GM12878 (cell line): ENCODE data around the gene OR51I2. TPM values are rescaled to one million over a fixed set of nuclear protein-coding genes. Genes with fewer than 3 reads are reported as not detected.

Source experiments
- ATAC-seq: fragments of 200-7000 bp; cut with Tn5 transposase; 3 replicates; pipeline ENCODE4 v1.9.1; 2020; ENCODE audit warnings: mild to moderate bottlenecking, moderate library complexity
- BruUV-seq: library from RNA; stranded (reverse); fragments of 400-500 nt; replicated peaks from 2 replicates; lab custom pipeline; 2021; lab: Mats Ljungman, UMichigan
- CTCF ChIA-PET: fragments of 300-600 bp; sonication (Branson Sonifier 250); formaldehyde crosslinking; extraction: SDS; loops from one replicate; lab custom pipeline; 2021; ENCODE audit warnings: inconsistent platforms; lab: Yijun Ruan, JAX
- POLR2A ChIA-PET: fragments of 350-600 bp; formaldehyde crosslinking; extraction: SDS; loops from one replicate; lab custom pipeline; 2021; ENCODE audit warnings: inconsistent platforms; lab: Charles Lee
- RAD21 ChIA-PET: fragments of 300-600 bp; sonication (Branson Sonifier 250); formaldehyde crosslinking; loops from one replicate; lab custom pipeline; 2023; ENCODE audit warnings: antibody characterized with exemption; ENCODE audit not compliant: unreplicated experiment; lab: Charles Lee
- SMC1A ChIA-PET: fragments of 300-600 bp; sonication (Branson Sonifier 250); formaldehyde crosslinking; loops from one replicate; lab custom pipeline; 2023; ENCODE audit not compliant: unreplicated experiment, uncharacterized antibody; lab: Charles Lee
- DNase-seq: peaks from one replicate; pipeline ENCODE4 v3.0.0-alpha.2; 2011; ENCODE audit warnings: low read depth, low spot score
- FAIRE-seq: peaks from 3 replicates; lab custom pipeline; 2011; peaks lifted over from hg19 to GRCh38; lab: Jason Lieb, UNC
- H2AFZ ChIP-seq: 2 replicates; pipeline ENCODE4 v1.6.0; 2011; ENCODE audit warnings: low read depth, low read length, control low read depth; ENCODE audit not compliant: control insufficient read depth
- H3K27ac ChIP-seq: 2 replicates; pipeline ENCODE4 v1.5.1; 2011; ENCODE audit warnings: control low read depth; ENCODE audit not compliant: control insufficient read depth, insufficient read depth
- H3K27me3 ChIP-seq, 2 experiments: replicated peaks in 1 of 2; 2 replicates each; pipeline versions ENCODE4 v1.6.0 to v1.6.1; 2011; ENCODE audit warnings: low read length in 1 of 2; ENCODE audit not compliant: control insufficient read depth in 2 of 2, insufficient read depth in 2 of 2
- H3K36me3 ChIP-seq, 2 experiments: 2 replicates each; pipeline ENCODE4 v1.5.1; 2011; ENCODE audit warnings: low read length in 1 of 2; ENCODE audit not compliant: control insufficient read depth in 2 of 2, insufficient read depth in 2 of 2
- H3K4me1 ChIP-seq: 2 replicates; pipeline ENCODE4 v1.6.1; 2011; ENCODE audit warnings: mild to moderate bottlenecking, low read length, moderate library complexity, mixed read lengths; ENCODE audit not compliant: control insufficient read depth, insufficient read depth
- H3K4me2 ChIP-seq: 2 replicates; pipeline ENCODE4 v1.6.0; 2011; ENCODE audit warnings: control low read depth; ENCODE audit not compliant: control insufficient read depth, insufficient read depth
- H3K4me3 ChIP-seq: fragments of 200-600 bp; sonication (generic); 2 replicates; pipeline ENCODE4 v1.5.1; 2016
- H3K79me2 ChIP-seq: 2 replicates; pipeline ENCODE4 v1.6.0; 2011; ENCODE audit warnings: low read length; ENCODE audit not compliant: control insufficient read depth, insufficient read depth
- H3K9ac ChIP-seq: 2 replicates; pipeline ENCODE4 v1.8.0; 2011; ENCODE audit warnings: low read length, control low read depth, mixed read lengths; ENCODE audit not compliant: control insufficient read depth, insufficient read depth
- H3K9me3 ChIP-seq: replicated peaks from 3 replicates; pipeline ENCODE4 v1.5.1; 2011; ENCODE audit warnings: mild to moderate bottlenecking, low read length; ENCODE audit not compliant: control insufficient read depth, insufficient read depth
- H4K20me1 ChIP-seq: 2 replicates; pipeline ENCODE4 v1.6.0; 2011; ENCODE audit not compliant: control insufficient read depth, insufficient read depth
- CBFB ChIP-seq: IDR thresholded peaks from 2 replicates; pipeline ENCODE4 v1.6.1; 2016; ENCODE audit warnings: antibody characterized with exemption, low read depth
- CBX5 ChIP-seq: sonication (generic); IDR thresholded peaks from 2 replicates; pipeline ENCODE4 v1.6.1; 2016; ENCODE audit warnings: low read depth, moderate library complexity, mild to moderate bottlenecking, inconsistent platforms
- CHD1 ChIP-seq: IDR thresholded peaks from 2 replicates; pipeline ENCODE4 v1.6.1; 2012; ENCODE audit warnings: low read depth, low read length, improper control_type of control experiment
- ETV6 ChIP-seq, 2 experiments: fragments of 450-650 bp in 1 of 2; IDR thresholded peaks in 1 of 2; conservative IDR thresholded peaks in 1 of 2; 2 replicates each; pipeline ENCODE4 v1.6.1; 2014; ENCODE audit warnings: antibody characterized with exemption in 1 of 2, borderline replicate concordance in 1 of 2, low read depth in 1 of 2, mild to moderate bottlenecking in 1 of 2, moderate library complexity in 1 of 2
- FOXK2 ChIP-seq: fragments of 450-650 bp; IDR thresholded peaks from 2 replicates; pipeline ENCODE4 v1.6.1; 2017; ENCODE audit warnings: mild to moderate bottlenecking, moderate library complexity
- JUNB ChIP-seq: IDR thresholded peaks from 2 replicates; pipeline ENCODE4 v1.6.1; 2016; ENCODE audit warnings: antibody characterized with exemption, mild to moderate bottlenecking
- MTA2 ChIP-seq: fragments of 450-650 bp; IDR thresholded peaks from 2 replicates; pipeline ENCODE4 v1.6.1; 2016; ENCODE audit warnings: low read depth, mild to moderate bottlenecking, moderate library complexity
- MXI1 ChIP-seq: fragments of 150-350 bp; IDR thresholded peaks from 2 replicates; pipeline ENCODE4 v1.6.1; 2011; ENCODE audit warnings: low read depth, mild to moderate bottlenecking, inconsistent platforms, low read length, improper control_type of control experiment
- NRF1 ChIP-seq: conservative IDR thresholded peaks from 2 replicates; pipeline ENCODE4 v1.6.1; 2011; ENCODE audit warnings: mild to moderate bottlenecking, low read depth, low read length, improper control_type of control experiment
- POLR2AphosphoS5 ChIP-seq: IDR thresholded peaks from 2 replicates; pipeline ENCODE4 v1.6.1; 2011; ENCODE audit warnings: mild to moderate bottlenecking, low read length, inconsistent platforms
- RUNX3 ChIP-seq: IDR thresholded peaks from 2 replicates; pipeline ENCODE4 v1.6.1; 2012; ENCODE audit warnings: low read length, inconsistent platforms
- YBX1 ChIP-seq: fragments of 450-650 bp; IDR thresholded peaks from 2 replicates; pipeline ENCODE4 v1.6.1; 2016; ENCODE audit warnings: antibody characterized with exemption
- ZNF592 ChIP-seq: fragments of 450-650 bp; IDR thresholded peaks from 2 replicates; pipeline ENCODE4 v1.6.1; 2017; ENCODE audit warnings: mild to moderate bottlenecking, moderate library complexity
- WGBS: methylation state at CpG from one replicate; pipeline ENCODE4 v1.1.6; 2016; ENCODE audit warnings: low lambda C conversion rate; ENCODE audit not compliant: insufficient replicate concordance, insufficient coverage; ENCODE audit errors: missing lambda C conversion rate; 5-methylcytosine and 5-hydroxymethylcytosine counted together
- in situ Hi-C: fragments of 300-500 bp; cut with MboI; formaldehyde crosslinking; loops from 9 replicates; pipeline ENCODE4 v1.14.3; 2018; ENCODE audit warnings: mixed read lengths
- intact Hi-C: fragments of 100-400 bp; cut with micrococcal nuclease; formaldehyde crosslinking; loops from one replicate; pipeline ENCODE4 v1.14.2; 2022; ENCODE audit not compliant: unreplicated experiment
- polyA plus RNA-seq, 11 experiments: library from polyadenylated mRNA; depleted of rRNA in 4 of 11; unstranded in 6 of 11; stranded (reverse) in 5 of 11; fragments of >200 nt; fragmentation: Nextera tagmentation in 4 of 11; fragmentation: Illumina TruSeq in 1 of 11; extraction: Ambion mirVana in 4 of 11; extraction: Trizol in 1 of 11; gene quantifications; 1 replicate in 1 of 11; 2 replicates in 10 of 11; pipeline versions ENCODE4 v1.2.1 to v1.2.3, GENCODE V29; 2011 to 2016; ENCODE audit warnings: inconsistent platforms in 2 of 11, missing spikeins in 2 of 11, low read depth in 1 of 11
- total RNA-seq, 4 experiments: library from RNA; depleted of rRNA in 3 of 4; stranded (reverse); fragments of >200 nt in 3 of 4; fragmentation: Illumina TruSeq in 1 of 4; extraction: Trizol in 1 of 4; gene quantifications; 2 replicates each; pipeline versions ENCODE4 v1.2.1 to v1.2.3, GENCODE V29; 2013 to 2021
- TF ChIP-seq, protein P1 (sequence below): fragments of 150-350 bp; IDR thresholded peaks from 2 replicates; pipeline ENCODE4 v1.6.1; 2014; ENCODE audit warnings: mild to moderate bottlenecking, low read depth, low read length
- TF ChIP-seq, protein P2 (sequence below): fragments of 450-650 bp; IDR thresholded peaks from 2 replicates; pipeline ENCODE4 v1.6.1; 2018; ENCODE audit warnings: borderline replicate concordance, mild to moderate bottlenecking; ENCODE audit not compliant: partially characterized antibody

The OR51I2 gene
- total and polyA plus RNA-seq, 10 of the 15 experiments (the other 5 are each of a cell fraction or from before 2014, with no cell fraction given): not detected

GRCh38 chr11:5488798-5489399 lies 39.8 kb downstream of the OR51I2 start:
- Histone ChIP-seq H3K27me3 (no peaks in the 10 kb centered on the region; a peak in 1 of 4 replicates), H4K20me1 (no peaks in the 10 kb centered on the region), H3K9ac (no peak overlapping the region), H3K9me3 (no peaks in the 10 kb centered on the region), H3K4me2 (no peak overlapping the region), H3K4me3 (no peak overlapping the region), H3K27ac (no peak overlapping the region), H3K36me3 (no peaks in the 10 kb centered on the region), H3K4me1 (no peaks in the 10 kb centered on the region), H3K79me2 (no peaks in the 10 kb centered on the region), H2AFZ (no peak overlapping the region)
- in situ Hi-C loops: no loop called here
- DNase-seq: no peak
- BruUV-seq: no TSS peak
- no peak for FAIRE-seq
- ChIA-PET CTCF (no interaction called here), POLR2A (no interaction called here), RAD21 (no interaction called here), SMC1A (no interaction called here)
- no peak for ATAC-seq
- WGBS: 51% methylated on average over 4 of the region's 4 CpGs
- TF ChIP-seq CHD1 (no peak), MTA2 (no peak), JUNB (no peak), ETV6 (conservative IDR thresholded peaks at IDR 0.05 in 1 of 2, IDR thresholded peaks at IDR 0.05 in 1 of 2; ENCODE audit: borderline replicate concordance in 1 of 2, low read depth in 1 of 2) (no peak), NRF1 (no peak), MXI1 (no peak), YBX1 (no peak), ZNF592 (no peak), POLR2AphosphoS5 (no peak), RUNX3 (no peak), FOXK2 (no peak), CBX5 (no peak), CBFB (no peak)
- TF ChIP-seq, protein P1, sequence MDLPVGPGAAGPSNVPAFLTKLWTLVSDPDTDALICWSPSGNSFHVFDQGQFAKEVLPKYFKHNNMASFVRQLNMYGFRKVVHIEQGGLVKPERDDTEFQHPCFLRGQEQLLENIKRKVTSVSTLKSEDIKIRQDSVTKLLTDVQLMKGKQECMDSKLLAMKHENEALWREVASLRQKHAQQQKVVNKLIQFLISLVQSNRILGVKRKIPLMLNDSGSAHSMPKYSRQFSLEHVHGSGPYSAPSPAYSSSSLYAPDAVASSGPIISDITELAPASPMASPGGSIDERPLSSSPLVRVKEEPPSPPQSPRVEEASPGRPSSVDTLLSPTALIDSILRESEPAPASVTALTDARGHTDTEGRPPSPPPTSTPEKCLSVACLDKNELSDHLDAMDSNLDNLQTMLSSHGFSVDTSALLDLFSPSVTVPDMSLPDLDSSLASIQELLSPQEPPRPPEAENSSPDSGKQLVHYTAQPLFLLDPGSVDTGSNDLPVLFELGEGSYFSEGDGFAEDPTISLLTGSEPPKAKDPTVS: no peak
- TF ChIP-seq, protein P2, sequence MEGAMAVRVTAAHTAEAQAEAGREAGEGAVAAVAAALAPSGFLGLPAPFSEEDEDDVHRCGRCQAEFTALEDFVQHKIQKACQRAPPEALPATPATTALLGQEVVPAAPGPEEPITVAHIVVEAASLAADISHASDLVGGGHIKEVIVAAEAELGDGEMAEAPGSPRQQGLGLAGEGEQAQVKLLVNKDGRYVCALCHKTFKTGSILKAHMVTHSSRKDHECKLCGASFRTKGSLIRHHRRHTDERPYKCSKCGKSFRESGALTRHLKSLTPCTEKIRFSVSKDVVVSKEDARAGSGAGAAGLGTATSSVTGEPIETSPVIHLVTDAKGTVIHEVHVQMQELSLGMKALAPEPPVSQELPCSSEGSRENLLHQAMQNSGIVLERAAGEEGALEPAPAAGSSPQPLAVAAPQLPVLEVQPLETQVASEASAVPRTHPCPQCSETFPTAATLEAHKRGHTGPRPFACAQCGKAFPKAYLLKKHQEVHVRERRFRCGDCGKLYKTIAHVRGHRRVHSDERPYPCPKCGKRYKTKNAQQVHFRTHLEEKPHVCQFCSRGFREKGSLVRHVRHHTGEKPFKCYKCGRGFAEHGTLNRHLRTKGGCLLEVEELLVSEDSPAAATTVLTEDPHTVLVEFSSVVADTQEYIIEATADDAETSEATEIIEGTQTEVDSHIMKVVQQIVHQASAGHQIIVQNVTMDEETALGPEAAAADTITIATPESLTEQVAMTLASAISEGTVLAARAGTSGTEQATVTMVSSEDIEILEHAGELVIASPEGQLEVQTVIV: no peak
- intact Hi-C loops: no loop called here
